ENCODE data around the gene TRIM7.
"Not testable (repeated sequence)": the region's sequence is repeated elsewhere in the genome, so short reads cannot be mapped to it uniquely, and the experiment has no call there.

The TRIM7 gene

DNA sequence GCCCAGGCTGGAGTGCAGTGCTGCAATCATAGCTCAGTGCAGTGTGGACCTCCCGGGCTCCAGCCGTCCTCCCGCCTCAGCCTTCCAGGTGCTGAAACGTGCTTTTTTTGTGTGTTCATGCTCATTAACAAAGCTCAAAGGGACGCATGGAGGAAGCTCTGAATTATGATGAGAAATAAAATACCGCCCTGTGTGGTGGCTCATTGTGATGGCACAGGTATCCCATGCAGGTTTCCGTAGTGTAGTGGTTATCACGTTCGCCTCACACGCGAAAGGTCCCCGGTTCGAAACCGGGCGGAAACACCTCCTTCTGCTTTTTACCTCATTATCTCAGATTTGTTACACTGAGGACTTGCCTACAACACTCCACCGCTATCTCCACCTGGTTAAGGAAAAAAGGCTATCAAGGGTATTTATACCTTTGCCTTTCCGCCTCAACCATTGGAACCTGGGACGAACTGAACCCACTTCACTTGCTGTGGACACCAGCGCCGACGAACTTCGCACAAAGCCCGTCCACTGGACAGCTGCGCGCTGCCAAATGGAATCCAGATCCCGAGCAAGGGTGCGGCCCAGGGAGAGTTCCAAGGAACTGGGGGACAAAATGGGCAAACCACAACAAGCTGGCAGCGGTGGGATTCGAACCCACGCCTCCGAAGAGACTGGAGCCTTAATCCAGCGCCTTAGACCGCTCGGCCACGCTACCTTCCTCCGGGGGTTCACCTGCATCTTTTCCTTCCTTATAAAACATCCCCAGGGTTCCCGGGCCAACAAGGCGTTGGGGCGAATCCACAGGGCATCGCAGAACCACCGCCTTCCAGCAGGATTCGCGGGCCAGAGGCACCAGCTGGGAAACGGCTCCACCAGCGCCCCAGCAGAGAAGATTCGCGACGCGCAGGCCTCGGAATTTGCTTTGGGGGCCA lies 31.3 kb downstream of the TRIM7 start:
- DNase-seq (ENCODE audit: low read depth in 4 of 4, low spot score in 1 of 4): peak; percentile 31 to 74 (median 65)

DNA sequence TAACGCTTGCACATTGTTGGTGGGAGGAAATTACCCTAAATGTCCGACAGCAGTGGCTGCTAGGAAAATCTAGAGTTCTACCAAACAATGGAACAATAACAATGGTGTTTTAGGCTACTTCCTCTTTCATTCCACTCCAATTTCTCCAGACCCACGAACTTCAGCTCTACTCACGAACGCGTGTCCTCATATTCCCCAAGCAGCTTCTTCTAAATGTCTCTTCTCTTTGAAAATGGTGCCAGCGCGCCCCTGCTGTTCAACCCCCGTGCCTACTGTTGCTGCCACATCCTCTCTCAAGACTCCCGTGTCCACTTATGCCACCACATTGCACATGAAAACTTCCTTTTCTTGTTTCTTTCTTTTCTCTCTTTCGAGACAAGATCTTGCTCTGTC lies 32.0 kb downstream of the TRIM7 start:
- peak in 1 of 4 experiments; percentile 75 for DNase-seq (ENCODE audit: low read depth in 4 of 4, low spot score in 1 of 4)

DNA sequence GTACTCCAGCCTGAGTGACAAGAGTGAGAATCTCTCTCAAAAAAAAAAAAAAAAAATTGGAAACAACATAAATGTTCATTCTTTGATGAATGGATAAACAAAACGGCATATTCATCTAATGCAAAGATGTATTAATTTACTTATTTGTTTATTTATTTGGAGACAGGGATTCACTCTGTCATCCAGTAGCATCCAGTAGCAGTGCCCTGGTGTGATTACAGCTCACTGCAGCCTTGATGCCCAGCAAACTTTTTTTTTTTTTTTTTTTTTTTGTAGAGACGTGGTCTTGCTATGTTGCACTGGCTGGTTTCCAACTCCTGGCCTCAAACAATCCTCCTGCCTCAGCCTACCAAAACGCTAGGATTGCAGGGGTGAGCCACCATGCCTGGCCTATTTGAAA lies 33.2 kb downstream of the TRIM7 start:
- DNase-seq (ENCODE audit: low read depth in 4 of 4, low spot score in 1 of 4): no peak

DNA sequence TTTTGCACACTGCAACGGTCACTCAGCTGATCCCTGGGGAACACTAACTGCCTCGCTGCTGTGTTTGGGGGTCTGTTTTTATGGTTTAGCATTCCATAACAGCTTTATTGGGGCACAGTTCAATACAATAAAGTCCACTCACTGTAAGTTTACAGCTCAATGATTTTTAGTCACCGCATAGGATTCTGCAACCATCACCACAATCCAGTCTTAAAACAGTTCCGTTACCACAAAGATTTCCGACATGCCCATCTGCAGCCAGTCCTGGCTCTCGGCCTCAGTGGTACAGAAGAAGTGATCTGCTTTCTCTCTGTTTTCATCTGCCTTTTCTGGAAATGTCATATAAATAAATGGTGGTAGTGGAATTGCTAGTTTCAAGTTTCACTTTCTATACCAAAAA lies 34.0 kb downstream of the TRIM7 start:
- DNase-seq (ENCODE audit: low read depth in 4 of 4, low spot score in 1 of 4): no peak

DNA sequence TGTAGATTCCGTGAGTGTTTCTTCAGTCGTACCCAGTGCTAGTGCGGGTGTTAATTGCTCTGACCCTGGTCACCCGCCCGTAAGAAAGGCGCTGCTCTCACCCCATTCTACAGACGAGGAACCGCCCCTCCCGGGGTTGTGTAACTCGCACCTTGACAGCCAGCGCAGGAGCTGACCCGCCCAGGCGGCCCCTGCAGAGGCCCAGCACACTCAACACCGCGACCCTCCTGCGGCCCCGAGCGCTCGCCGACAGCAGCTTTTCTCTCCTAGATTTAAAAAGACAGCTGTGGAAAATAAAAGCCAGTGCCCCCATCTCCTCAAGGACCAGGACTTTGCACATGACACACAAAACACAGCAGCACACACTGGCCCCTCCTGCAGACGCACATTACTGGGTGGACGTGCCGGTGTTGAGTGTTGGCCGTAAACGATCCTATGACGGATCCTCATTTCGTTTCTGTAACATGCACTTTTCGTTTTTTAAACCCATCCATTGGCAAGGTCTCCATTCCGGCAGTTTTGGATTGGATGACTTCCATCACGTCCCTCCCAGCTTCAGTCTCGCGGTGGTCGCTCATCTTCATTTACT lies 34.7 kb downstream of the TRIM7 start:
- DNase-seq (ENCODE audit: low read depth in 4 of 4, low spot score in 1 of 4): no peak

DNA sequence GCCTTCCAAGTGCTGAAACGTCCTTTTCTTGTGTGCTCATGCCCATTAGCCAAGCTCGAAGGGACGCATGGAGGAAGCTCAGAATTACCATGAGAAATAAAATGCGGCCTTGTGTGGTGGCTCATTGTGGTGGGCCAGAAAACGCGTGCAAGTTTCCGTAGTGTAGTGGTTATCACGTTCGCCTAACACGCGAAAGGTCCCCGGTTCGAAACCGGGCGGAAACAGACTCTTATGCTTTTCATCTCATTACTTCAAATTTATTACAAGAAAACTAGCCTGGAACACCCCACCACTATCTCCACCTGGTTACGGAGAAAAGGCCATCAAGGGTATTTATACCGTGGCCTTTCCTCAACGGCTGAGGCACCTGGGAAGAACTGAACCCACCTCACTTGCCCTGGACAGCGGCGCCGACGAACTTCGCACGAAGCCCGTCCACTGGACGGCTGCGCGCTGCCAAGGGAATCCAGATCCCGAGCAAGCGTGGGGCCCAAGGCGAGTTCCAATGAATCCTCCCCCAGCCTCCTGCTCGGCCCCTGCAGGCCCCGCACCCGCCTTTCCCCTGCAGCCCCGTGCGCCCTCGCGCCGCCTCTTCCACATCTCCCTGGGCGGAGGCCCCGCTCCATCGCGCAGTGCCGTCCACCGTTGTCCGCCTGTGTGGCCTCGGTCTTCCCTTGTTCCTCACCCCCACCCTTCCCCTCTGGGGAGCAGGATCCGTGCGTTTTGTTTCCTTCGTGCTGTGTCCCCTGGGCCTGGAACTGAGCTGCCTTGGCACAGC lies 35.3 kb downstream of the TRIM7 start:
- DNase-seq (ENCODE audit: low read depth in 4 of 4, low spot score in 1 of 4): peak; percentile 45 to 90 (median 88)

DNA sequence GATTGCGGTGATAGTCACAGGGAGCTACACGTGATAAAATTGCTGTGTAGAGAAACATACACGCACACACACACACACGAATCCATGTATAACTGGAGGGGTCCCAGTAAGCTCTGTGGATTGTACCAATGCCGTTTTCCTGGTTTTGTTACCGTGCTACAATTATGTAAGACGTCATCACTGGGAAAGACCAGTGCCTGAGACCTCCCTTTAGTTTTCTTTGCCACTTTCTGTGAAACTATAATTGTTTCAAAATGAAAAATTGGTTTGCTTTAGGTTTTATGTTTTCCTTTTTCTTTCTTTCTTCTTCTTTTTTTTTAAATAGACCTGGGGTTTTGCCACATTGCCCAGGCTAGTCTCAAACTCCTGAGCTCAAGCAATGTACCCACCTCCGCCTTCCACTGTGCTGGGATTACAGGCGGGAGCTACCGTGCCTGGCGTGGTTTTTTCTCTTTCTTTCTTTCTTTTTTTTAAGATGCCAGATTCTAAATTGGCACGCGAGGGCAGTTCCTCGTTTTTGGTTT lies 36.3 kb downstream of the TRIM7 start:
- DNase-seq (ENCODE audit: low read depth in 4 of 4, low spot score in 1 of 4): no peak

DNA sequence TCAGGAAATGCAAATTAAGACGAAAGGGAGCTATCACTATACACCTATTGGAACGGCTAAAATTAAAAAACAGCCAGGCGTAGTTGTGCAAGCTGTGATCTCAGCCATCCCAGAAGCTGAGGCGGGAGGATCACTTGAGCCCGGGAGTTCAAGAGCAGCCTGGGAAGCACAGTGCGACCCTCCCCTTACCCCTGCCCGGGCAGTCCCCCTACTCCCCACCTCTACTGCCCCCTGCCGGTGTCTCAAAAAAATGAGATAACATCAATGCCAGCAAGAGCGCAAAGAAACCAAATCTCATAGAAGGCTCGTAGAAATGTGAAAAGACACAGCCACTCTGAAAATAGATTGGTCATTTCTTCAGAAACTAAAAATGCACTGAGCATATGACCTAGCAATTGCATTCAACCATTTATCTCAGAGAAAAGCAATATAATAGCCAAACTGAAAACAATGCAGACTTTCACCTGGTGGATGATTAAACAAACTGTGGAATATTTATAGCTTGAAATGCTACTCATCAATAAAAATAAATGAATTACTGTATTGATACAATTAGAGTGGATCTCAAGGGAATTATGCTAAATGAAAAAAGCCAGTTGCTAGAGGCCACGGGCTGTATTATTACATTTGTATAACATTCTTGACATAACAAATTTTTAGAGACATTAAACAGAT lies 37.0 kb downstream of the TRIM7 start:
- no peak for DNase-seq (ENCODE audit: low read depth in 4 of 4, low spot score in 1 of 4)

DNA sequence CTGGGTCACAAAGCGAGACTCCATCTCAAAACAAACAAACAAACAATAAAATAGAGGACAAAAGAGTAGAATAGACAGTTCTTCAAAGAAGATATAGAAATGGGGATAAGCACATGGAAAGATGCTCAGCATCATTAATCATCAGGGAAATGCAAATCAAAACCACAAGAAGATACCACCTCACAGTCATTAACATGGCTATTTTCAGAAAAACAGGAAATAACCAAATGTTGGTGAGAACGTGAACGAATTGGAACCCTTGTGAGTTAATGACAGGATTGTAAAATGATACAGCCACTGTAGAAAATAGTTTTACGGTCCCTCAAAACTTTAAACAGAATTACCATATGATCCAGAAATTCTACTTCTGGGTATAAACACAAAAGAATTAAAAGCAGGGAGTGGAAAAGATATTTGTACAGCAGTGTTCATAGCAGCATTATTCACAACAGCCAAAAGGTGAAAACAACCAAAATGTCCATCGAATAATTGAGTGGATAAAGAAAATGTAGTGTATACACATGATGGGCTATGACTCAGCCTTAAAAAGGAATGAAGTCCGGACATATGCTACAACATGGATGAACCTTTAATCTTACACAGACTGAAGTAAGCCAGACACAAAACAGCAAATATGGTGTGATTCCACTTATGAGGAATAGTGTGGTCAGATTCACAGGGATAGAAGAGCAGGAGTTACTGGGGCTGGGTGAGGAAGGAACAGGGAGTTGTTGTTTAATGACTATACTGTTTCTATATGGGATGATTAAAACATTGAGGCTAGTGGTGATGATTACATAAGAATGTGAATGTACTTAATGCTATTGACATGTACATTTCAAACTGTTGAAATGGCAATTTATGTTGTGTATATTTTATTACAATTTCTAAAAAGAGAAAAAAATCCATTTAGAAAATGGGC lies 37.9 kb downstream of the TRIM7 start:
- DNase-seq (ENCODE audit: low read depth in 4 of 4, low spot score in 1 of 4): no peak

DNA sequence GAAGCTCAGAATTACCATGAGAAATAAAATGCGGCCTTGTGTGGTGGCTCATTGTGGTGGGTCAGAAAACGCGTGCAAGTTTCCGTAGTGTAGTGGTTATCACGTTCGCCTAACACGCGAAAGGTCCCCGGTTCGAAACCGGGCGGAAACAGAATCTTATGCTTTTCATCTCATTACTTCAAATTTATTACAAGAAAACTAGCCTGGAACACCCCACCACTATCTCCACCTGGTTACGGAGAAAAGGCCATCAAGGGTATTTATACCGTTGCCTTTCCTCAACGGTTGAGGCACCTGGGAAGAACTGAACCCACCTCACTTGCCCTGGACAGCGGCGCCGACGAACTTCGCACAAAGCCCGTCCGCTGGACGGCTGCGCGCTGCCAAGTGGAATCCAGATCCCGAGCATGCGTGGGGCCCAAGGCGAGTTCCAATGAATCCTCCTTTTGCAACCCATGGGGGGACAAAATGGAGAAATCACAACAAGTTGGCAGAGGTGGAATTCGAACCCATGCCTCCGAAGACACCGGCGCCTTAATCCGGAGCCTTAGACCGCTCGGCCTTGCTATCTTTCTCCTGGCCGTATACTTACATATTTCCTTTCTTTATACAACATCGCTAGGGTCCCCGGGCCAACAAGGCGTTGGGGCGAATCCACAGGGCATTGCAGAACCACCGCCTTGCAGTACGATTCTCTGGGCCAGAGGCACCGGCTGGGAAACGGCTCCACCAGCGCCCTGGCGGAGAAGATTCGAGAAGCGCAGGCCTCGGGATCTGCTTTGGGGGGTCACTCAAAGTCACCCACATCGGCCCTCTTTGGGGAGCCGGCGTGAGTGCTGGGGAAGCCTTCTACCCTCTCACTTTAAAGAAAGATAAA lies 40.7 kb downstream of the TRIM7 start:
- peak in 1 of 4 experiments; percentile 51 for DNase-seq (ENCODE audit: low read depth in 4 of 4, low spot score in 1 of 4)

DNA sequence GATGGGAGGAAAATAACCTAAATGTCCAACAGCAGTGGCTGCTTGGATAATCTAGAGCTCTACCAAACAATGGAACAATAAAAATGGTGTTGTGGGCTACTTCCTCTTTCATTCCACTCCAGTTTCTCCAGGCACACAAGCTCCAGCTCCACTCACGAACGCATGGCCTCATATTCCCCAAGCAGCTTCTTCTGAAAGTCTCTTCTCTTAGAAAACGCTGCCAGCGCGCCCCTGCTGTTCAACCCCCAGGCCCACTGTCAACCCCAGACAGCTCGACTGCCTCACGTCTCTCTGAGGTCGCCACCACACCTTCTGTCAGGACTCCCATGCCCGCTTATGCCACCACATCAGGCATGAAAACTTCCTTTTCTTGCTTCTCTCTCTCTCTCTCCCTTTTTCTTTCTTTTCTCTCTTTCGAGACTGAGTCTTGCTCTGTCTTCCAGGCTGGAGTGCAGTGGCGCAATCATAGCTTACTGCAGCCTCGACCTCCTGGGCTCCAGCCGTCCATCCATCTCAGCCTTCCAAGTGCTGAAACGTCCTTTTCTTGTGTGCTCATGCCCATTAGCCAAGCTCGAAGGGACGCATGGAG lies 41.4 kb downstream of the TRIM7 start:
- no peak for DNase-seq (ENCODE audit: low read depth in 4 of 4, low spot score in 1 of 4)

DNA sequence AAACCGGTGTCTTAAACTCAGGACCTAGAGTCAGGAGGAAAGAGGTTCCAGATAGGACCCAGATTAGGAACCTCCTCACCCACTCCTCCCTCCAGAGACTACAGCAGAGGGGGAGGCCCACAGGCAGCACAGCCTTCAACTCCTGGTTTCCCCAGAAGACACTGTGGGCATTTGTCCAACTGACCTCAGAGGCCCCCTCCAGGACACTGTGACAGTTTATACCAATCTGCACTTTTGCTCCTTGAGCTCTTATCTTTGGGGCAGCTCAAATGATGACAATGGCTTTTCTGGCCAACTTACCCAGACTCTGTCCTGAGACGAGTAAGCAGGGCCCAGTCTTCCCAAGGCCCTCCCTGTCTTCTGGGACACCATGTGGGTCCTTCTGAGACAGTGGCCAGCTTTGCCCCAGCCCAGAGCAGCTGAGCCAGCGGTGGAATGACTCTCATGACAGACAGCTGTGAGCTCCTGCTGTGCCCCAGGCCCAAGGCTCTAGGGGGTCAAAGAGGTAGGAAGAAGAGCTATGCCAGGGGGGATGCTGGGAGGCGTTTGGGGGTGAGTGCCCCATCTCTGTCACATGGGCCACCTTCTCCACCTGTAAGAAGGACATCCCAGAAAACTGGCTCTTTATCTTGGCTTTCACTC lies 43.3 kb downstream of the TRIM7 start:
- DNase-seq (ENCODE audit: low read depth in 4 of 4, low spot score in 1 of 4): no peak

DNA sequence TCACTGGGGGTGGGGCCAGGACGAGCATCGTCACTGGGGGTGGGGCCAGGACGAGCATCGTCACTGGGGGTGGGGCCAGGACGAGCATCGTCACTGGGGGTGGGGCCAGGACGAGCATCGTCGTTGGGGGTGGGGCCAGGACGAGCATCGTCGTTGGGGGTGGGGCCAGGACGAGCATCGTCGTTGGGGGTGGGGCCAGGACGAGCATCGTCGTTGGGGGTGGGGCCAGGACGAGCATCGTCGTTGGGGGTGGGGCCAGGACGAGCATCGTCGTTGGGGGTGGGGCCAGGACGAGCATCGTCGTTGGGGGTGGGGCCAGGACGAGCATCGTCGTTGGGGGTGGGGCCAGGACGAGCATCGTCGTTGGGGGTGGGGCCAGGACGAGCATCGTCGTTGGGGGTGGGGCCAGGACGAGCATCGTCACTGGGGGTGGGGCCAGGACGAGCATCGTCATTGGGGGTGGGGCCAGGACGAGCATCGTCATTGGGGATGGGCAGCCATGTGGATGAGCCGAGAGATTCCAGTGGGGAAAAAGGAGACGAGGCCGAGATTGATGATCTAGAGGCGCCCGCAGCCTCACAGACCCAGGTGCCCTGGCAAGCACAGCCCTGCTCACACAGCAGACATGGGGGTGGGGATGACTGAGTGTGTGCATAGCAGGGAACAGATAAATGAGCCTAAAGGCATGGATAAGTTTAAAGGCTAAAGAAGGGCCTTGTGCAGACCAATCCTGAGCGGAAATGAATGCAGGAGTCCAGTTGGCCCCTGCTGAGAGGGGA lies 44.1 kb downstream of the TRIM7 start:
- not testable (repeated sequence) for DNase-seq (ENCODE audit: low read depth in 4 of 4, low spot score in 1 of 4)

DNA sequence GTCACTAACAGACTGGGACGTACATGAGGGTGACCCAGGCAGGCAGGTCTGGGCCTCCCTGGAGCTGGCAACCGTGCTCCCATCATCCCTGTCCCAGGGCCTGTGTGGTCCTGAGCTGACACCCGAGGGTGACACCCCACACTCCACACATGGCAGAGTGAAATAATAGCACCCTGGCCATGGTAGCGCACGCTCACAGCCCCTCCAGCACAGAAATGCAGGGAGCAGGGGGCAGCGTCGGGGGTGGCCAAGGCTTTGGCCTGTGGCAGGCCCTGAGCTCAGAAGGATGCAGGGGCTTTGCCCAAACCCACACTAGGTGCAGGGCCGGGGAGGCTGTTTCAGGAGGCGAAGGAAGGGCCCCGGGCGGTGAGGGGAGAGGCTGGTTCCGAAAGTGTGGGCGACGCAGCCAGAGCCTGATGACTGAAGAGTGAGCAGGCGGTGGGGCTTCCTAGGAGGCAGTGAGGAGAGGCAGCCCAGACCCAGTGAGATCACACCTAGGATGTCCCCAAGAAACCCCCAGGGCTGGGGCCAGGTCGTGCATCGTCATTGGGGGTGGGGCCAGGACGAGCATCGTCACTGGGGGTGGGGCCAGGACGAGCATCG lies 44.7 kb downstream of the TRIM7 start:
- DNase-seq (ENCODE audit: low read depth in 4 of 4, low spot score in 1 of 4): peak; percentile 54 to 79 (median 66)

DNA sequence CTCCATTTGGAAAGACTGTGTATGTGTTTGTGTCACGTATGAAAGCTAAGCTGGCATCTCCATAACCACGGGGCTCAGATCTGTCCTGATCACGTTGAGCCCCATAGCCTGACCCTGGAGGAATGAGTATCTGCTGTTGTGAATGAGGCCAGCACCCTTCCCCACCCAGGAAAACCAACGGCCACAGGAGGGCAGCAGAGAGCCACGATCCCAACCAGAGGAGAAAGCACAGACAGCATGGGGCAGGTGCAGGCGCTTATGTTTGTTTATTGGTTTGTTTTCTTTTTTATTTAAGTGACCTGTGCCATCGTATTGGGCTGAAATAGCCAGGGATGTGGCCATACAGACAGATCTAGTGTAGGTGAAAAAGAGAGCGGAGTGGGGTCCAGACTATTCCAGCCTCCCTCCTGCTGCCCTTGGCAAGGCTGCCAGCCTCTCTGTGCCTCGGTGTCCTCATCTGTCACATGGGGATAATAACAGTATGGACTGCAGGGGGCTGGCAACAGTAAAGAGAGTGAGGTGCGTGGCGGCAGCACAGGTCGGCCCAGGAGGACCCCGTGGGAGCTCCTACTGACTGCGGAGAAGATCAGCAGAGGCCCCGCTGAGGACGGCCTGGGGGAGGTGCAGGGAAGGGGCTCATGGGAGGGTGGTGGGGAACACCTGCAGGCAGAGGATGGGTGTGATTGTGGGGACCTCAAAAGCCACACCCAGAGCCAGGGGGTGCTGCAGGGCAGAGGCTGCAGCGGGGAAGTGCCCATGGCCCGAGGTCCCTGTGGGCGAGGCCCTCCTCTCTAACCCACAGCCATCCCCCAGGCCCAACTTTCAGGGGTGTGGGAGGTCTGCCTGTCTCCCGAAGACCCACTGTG lies 45.5 kb downstream of the TRIM7 start:
- DNase-seq (ENCODE audit: low read depth in 4 of 4, low spot score in 1 of 4): peak; percentile 84 to 99 (median 89)

DNA sequence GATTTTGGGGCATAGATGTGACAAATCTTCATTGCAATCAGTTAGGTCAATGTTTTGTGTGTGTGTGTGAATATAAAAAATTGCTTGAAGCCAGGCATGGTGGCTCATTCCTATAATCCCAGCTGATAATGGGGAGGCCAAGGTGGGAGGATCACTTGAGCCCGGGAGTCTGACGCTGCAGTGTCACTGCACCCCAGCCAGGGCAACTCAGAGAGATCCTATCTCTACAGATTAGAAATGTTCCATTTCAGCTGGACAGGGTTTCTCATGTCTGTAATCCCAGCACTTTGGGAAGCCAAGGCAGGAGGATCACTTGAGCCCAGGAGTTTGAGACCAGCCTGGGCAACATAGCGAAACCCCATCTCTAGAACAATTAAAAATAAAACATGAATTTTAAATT lies 46.1 kb downstream of the TRIM7 start:
- no peak for DNase-seq (ENCODE audit: low read depth in 4 of 4, low spot score in 1 of 4)

Data from stimulated activated CD4-positive, alpha-beta T cell treated with anti-CD3 and anti-CD28 coated beads, Interleukin-1b, Interleukin-23, amount 100 ng/mL, for 24 hours (primary cell).